OCI-LY3 (cell line): ENCODE measurements around the gene ZBED2.

Experiments used
- H2AFZ ChIP-seq: fragments of 200-600, 300-600 bp; shearing (Covaris generic); 2 replicates; pipeline ENCODE4 v1.6.0; 2014; ENCODE audit warnings: antibody characterized with exemption, low read depth, low read length
- H3K27ac ChIP-seq: fragments of 200-600, 300-600 bp; sonication (generic); 2 replicates; pipeline ENCODE4 v1.5.1; 2014; ENCODE audit warnings: mild to moderate bottlenecking, low read length, moderate library complexity, mixed read lengths
- H3K27me3 ChIP-seq: fragments of 200-600, 300-600 bp; sonication (generic); 2 replicates; pipeline ENCODE4 v1.6.1; 2014; ENCODE audit warnings: low read depth, low read length, mixed read lengths
- H3K36me3 ChIP-seq: fragments of 200-600, 300-600 bp; sonication (generic); replicated peaks from 2 replicates; pipeline ENCODE3; 2014; ENCODE audit warnings: low read depth, low read length, mixed read lengths
- H3K4me1 ChIP-seq: fragments of 300-600, 200-600 bp; sonication (generic); 2 replicates; pipeline ENCODE4 v1.6.1; 2014; ENCODE audit warnings: low read length, mixed read lengths
- H3K4me2 ChIP-seq: fragments of 200-600, 300-600 bp; sonication (generic); 2 replicates; pipeline ENCODE4 v1.6.1; 2014; ENCODE audit warnings: low read length, mixed read lengths
- H3K4me3 ChIP-seq: fragments of 300-600, 200-600 bp; sonication (generic); 2 replicates; pipeline ENCODE4 v1.5.1; 2014; ENCODE audit warnings: antibody characterized with exemption, mild to moderate bottlenecking, low read length, moderate library complexity
- H3K79me2 ChIP-seq: fragments of 300-600, 200-600 bp; shearing (Covaris generic); 2 replicates; pipeline ENCODE4 v1.6.1; 2014; ENCODE audit warnings: mild to moderate bottlenecking, low read length, mixed read lengths
- H3K9ac ChIP-seq: fragments of 300-600, 200-600 bp; shearing (Covaris generic); 2 replicates; pipeline ENCODE4 v1.6.0; 2014; ENCODE audit warnings: mild to moderate bottlenecking, low read length, moderate library complexity
- H3K9me3 ChIP-seq: fragments of 200-600, 300-600 bp; shearing (Covaris generic); 2 replicates; pipeline ENCODE4 v1.6.1; 2014; ENCODE audit warnings: low read length, mixed read lengths; ENCODE audit not compliant: insufficient read depth
- H4K20me1 ChIP-seq: fragments of 200-600, 300-600 bp; sonication (generic); 2 replicates; pipeline ENCODE4 v1.6.1; 2016; ENCODE audit warnings: low read length, mixed read lengths; ENCODE audit not compliant: insufficient read depth
- CTCF ChIP-seq: fragments of 200-600, 300-600 bp; sonication (generic); IDR thresholded peaks from 2 replicates; pipeline ENCODE4 v1.5.1; 2014; ENCODE audit warnings: antibody characterized with exemption, low read length, low read depth
- EZH2phosphoT487 ChIP-seq: fragments of 200-600 bp; shearing (Covaris generic); IDR thresholded peaks from 2 replicates; pipeline ENCODE4 v1.6.1; 2018; ENCODE audit warnings: antibody characterized with exemption, mixed run types, low read depth

The ZBED2 gene

GRCh38 chr3:111590143-111590491 lies 5.0 kb downstream of the ZBED2 start:
- Histone ChIP-seq H3K27me3 (no peaks in the 10 kb centered on the region), H3K4me3 (no peak overlapping the region), H3K79me2 (no peaks in the 10 kb centered on the region), H4K20me1 (no peaks in the 10 kb centered on the region), H3K4me2 (no peak overlapping the region), H3K4me1 (peaks cover 14% of the 10 kb centered on the region), H3K27ac (no peak overlapping the region), H3K9ac (no peak overlapping the region), H3K36me3 (no peaks in the 10 kb centered on the region), H3K9me3 (no peaks in the 10 kb centered on the region), H2AFZ (no peak overlapping the region)
- TF ChIP-seq EZH2phosphoT487 = no peak
- TF ChIP-seq CTCF = no peak

GRCh38 chr3:111589303-111590142 lies 5.6 kb downstream of the ZBED2 start:
- Histone ChIP-seq H3K9ac (no peak overlapping the region), H2AFZ (no peak overlapping the region), H3K4me1 (peaks cover 8% of the 10 kb centered on the region), H3K27me3 (no peaks in the 10 kb centered on the region), H3K4me2 (no peak overlapping the region), H3K4me3 (no peak overlapping the region), H3K79me2 (no peaks in the 10 kb centered on the region), H3K36me3 (no peaks in the 10 kb centered on the region), H4K20me1 (no peaks in the 10 kb centered on the region), H3K27ac (no peak overlapping the region), H3K9me3 (no peaks in the 10 kb centered on the region)
- TF ChIP-seq EZH2phosphoT487 (no peak), CTCF (no peak)

- H3K4me1 ChIP-seq = no peaks in the 10 kb centered on the region
- no peak overlapping the region for H3K9ac ChIP-seq
- no peaks in the 10 kb centered on the region for H4K20me1 ChIP-seq
- H3K27ac ChIP-seq = no peak overlapping the region
- H3K9me3 ChIP-seq = no peaks in the 10 kb centered on the region
- no peak overlapping the region for H3K4me3 ChIP-seq
- H2AFZ ChIP-seq = no peak overlapping the region
- H3K79me2 ChIP-seq = no peaks in the 10 kb centered on the region
- no peaks in the 10 kb centered on the region for H3K36me3 ChIP-seq
- no peak overlapping the region for H3K4me2 ChIP-seq
- no peak for TF ChIP-seq EZH2phosphoT487
- no peak for TF ChIP-seq CTCF
- H3K27me3 ChIP-seq = no peaks in the 10 kb centered on the region
These were observed 6.6 kb downstream of the ZBED2 start for GRCh38 chr3:111588527-111588926.

GRCh38 chr3:111585217-111585616 lies 9.9 kb downstream of the ZBED2 start:
- Histone ChIP-seq H2AFZ (no peak overlapping the region), H4K20me1 (no peaks in the 10 kb centered on the region), H3K4me2 (no peak overlapping the region)

More at GRCh38 chr3:111585217-111585616, 9.9 kb downstream of the ZBED2 start:
- no peaks in the 10 kb centered on the region for H3K27me3 ChIP-seq
- no peaks in the 10 kb centered on the region for H3K79me2 ChIP-seq
- peaks cover under 1% of the 10 kb centered on the region; the same call in 1 of the 2 replicates for H3K4me1 ChIP-seq
- H3K4me3 ChIP-seq = no peak overlapping the region
- H3K36me3 ChIP-seq = no peaks in the 10 kb centered on the region
- no peak overlapping the region for H3K9ac ChIP-seq
- no peaks in the 10 kb centered on the region for H3K9me3 ChIP-seq
- TF ChIP-seq EZH2phosphoT487 (no peak), CTCF (no peak)
- H3K27ac ChIP-seq = no peak overlapping the region
